Endodermal cell (in vitro differentiated cells): ENCODE data around the gene CCRL2. TPM values are rescaled to one million over a fixed set of nuclear protein-coding genes. Genes with fewer than 3 reads are reported as not detected.

Source experiments
- DNase-seq: peaks from one replicate; pipeline ENCODE4 v3.0.0-alpha.2; 2017
- H3K27ac ChIP-seq: 2 replicates; pipeline ENCODE4 v1.5.1; 2013; ENCODE audit warnings: mild to moderate bottlenecking, low read depth, low read length, moderate library complexity
- H3K27me3 ChIP-seq: 2 replicates; pipeline ENCODE4 v1.6.1; 2013; ENCODE audit warnings: mild to moderate bottlenecking, low read length, moderate library complexity; ENCODE audit not compliant: insufficient read depth, control insufficient read depth, poor library complexity, severe bottlenecking
- H3K36me3 ChIP-seq: 2 replicates; pipeline ENCODE4 v1.7.0; 2013; ENCODE audit warnings: mild to moderate bottlenecking, low read length, moderate library complexity; ENCODE audit not compliant: control insufficient read depth, insufficient read depth
- H3K4me1 ChIP-seq: one replicate; pipeline ENCODE4 v1.7.0; 2013; ENCODE audit warnings: low read length; ENCODE audit not compliant: control insufficient read depth, insufficient read depth
- H3K4me3 ChIP-seq: 2 replicates; pipeline ENCODE4 v1.5.1; 2013; ENCODE audit warnings: mild to moderate bottlenecking, low read length, moderate library complexity
- H3K9ac ChIP-seq: 2 replicates; pipeline ENCODE4 v1.6.1; 2013; ENCODE audit warnings: mild to moderate bottlenecking, low read length, moderate library complexity; ENCODE audit not compliant: poor library complexity, severe bottlenecking; ENCODE audit errors: extremely low read depth
- H3K9me3 ChIP-seq: 2 replicates; pipeline ENCODE4 v1.6.1; 2013; ENCODE audit warnings: mild to moderate bottlenecking, low read length, moderate library complexity; ENCODE audit not compliant: control insufficient read depth
- H3K27ac Mint-ChIP-seq: 2 replicates; pipeline ENCODE4 v1.8.0; 2020; ENCODE audit warnings: mixed read lengths
- H3K27me3 Mint-ChIP-seq: 2 replicates; pipeline ENCODE4 v1.8.0; 2021; ENCODE audit warnings: mild to moderate bottlenecking, mixed read lengths; ENCODE audit not compliant: insufficient read depth
- H3K36me3 Mint-ChIP-seq: 2 replicates; pipeline ENCODE4 v1.8.0; 2020; ENCODE audit warnings: low read depth, mixed read lengths
- H3K4me1 Mint-ChIP-seq: 2 replicates; pipeline ENCODE4 v1.8.0; 2020; ENCODE audit warnings: mixed read lengths
- H3K4me3 Mint-ChIP-seq: 2 replicates; pipeline ENCODE4 v1.8.0; 2020; ENCODE audit warnings: mild to moderate bottlenecking, moderate library complexity, mixed read lengths
- H3K9me3 Mint-ChIP-seq: 2 replicates; pipeline ENCODE4 v1.8.0; 2020; ENCODE audit warnings: mild to moderate bottlenecking, mixed read lengths
- CTCF ChIP-seq: fragments of 200-600 bp; sonication (generic); conservative IDR thresholded peaks from 2 replicates; pipeline ENCODE4 v1.5.0; 2021; ENCODE audit warnings: antibody characterized with exemption, mild to moderate bottlenecking
- WGBS, 2 experiments: methylation state at CpG; one replicate each; pipeline versions ENCODE4 v1.1.5 to v1.1.7; 2013; ENCODE audit warnings: missing lambda C conversion rate in 2 of 2, mixed read lengths in 1 of 2; ENCODE audit not compliant: insufficient coverage in 1 of 2, insufficient read length in 1 of 2; 5-methylcytosine and 5-hydroxymethylcytosine counted together
- total RNA-seq, 2 donors: library from RNA; stranded (reverse); fragmentation: NEBNext Ultra II Directional in 1 of 2; extraction: Animal tissue kit (Norgen Biotek cat#: 25700) in 1 of 2; gene quantifications; 2 replicates in 1 of 2; 3 replicates in 1 of 2; pipeline ENCODE4 v1.2.1, GENCODE V29; 2021

CCRL2 gene
- total RNA-seq, 2 donors from 2014 or later, result not detected

GRCh38 chr3:46399098-46399497 is 8.0 kb upstream of the CCRL2 start:
- Mint-ChIP-seq H3K36me3 (no peaks in the 10 kb centered on the region), H3K27ac (no peak overlapping the region), H3K4me1 (peaks cover 7% of the 10 kb centered on the region), H3K27me3 (peaks cover 4% of the 10 kb centered on the region), H3K4me3 (no peak overlapping the region), H3K9me3 (peaks cover 5% of the 10 kb centered on the region)
- Histone ChIP-seq H3K4me1 (no peaks in the 10 kb centered on the region), H3K36me3 (no peaks in the 10 kb centered on the region), H3K27ac (no peak overlapping the region), H3K9ac (no peak overlapping the region), H3K27me3 (no peaks in the 10 kb centered on the region), H3K9me3 (peaks cover 4% of the 10 kb centered on the region), H3K4me3 (no peak overlapping the region)
- no peak for TF ChIP-seq CTCF
- DNase-seq, result no peak
- WGBS, 2 experiments, result 94 to 96% methylated on average over 2 of the region's 2 CpGs

- H3K9me3 ChIP-seq, result peaks cover 4% of the 10 kb centered on the region
- H3K27me3 Mint-ChIP-seq, result peaks cover 4% of the 10 kb centered on the region
- H3K4me1 Mint-ChIP-seq, result peaks cover 3% of the 10 kb centered on the region
- TF ChIP-seq CTCF, result no peak
- H3K4me3 ChIP-seq, result no peak overlapping the region
- no peak overlapping the region for H3K27ac ChIP-seq
- H3K27ac Mint-ChIP-seq, result no peak overlapping the region
- no peak for DNase-seq
- WGBS, 2 experiments, result 80 to 89% methylated on average over 2 of the region's 2 CpGs
- no peak overlapping the region for H3K9ac ChIP-seq
- H3K4me3 Mint-ChIP-seq, result no peak overlapping the region
- no peaks in the 10 kb centered on the region for H3K27me3 ChIP-seq
- H3K4me1 ChIP-seq, result no peaks in the 10 kb centered on the region
- H3K36me3 ChIP-seq, result no peaks in the 10 kb centered on the region
- no peaks in the 10 kb centered on the region for H3K36me3 Mint-ChIP-seq
- H3K9me3 Mint-ChIP-seq, result peaks cover 5% of the 10 kb centered on the region
Observed at GRCh38 chr3:46399557-46399956, 7.5 kb upstream of the CCRL2 start.

- Histone ChIP-seq H3K36me3 (no peaks in the 10 kb centered on the region), H3K27ac (no peak overlapping the region), H3K9me3 (peaks cover 4% of the 10 kb centered on the region), H3K9ac (no peak overlapping the region), H3K27me3 (no peaks in the 10 kb centered on the region), H3K4me1 (no peaks in the 10 kb centered on the region), H3K4me3 (no peak overlapping the region)
- peaks cover 5% of the 10 kb centered on the region for H3K9me3 Mint-ChIP-seq
- H3K4me1 Mint-ChIP-seq, result peaks cover 1% of the 10 kb centered on the region
- 79 to 90% methylated on average over 7 to 8 of the region's 8 CpGs for WGBS, 2 experiments
- no peak overlapping the region for H3K4me3 Mint-ChIP-seq
- no peaks in the 10 kb centered on the region for H3K36me3 Mint-ChIP-seq
- no peak overlapping the region for H3K27ac Mint-ChIP-seq
- no peak for DNase-seq
- peaks cover 2% of the 10 kb centered on the region for H3K27me3 Mint-ChIP-seq
- TF ChIP-seq CTCF, result no peak
Observed at GRCh38 chr3:46400000-46400734, 6.9 kb upstream of the CCRL2 start.
